GM18499 (cell line): ENCODE measurements around the gene EVPLL.
"Not testable (repeated sequence)": the region's sequence is repeated elsewhere in the genome, so short reads cannot be mapped to it uniquely, and the experiment has no call there.

Experiments used
- ATAC-seq: cut with Tn5 transposase; IDR thresholded peaks from one replicate; pipeline ENCODE4 v1.9.1; 2021; ENCODE audit warnings: moderate number of reproducible peaks; ENCODE audit not compliant: insufficient read depth, unreplicated experiment

EVPLL gene

GRCh38 chr17:18377437-18378204, at the start of gene EVPLL:
Gene EVPLL (plus strand): TSS chr17:18377778. CDS start chr17:18380938, 3,160 bp downstream.
- no peak for ATAC-seq

- ATAC-seq, result no peak
Measured at GRCh38 chr17:18328643-18329204, 48.9 kb upstream of the EVPLL start.

GRCh38 chr17:18331879-18332278, 45.7 kb upstream of the EVPLL start:
- ATAC-seq, result no peak

- no peak for ATAC-seq
Measured at GRCh38 chr17:18332909-18333489, 44.6 kb upstream of the EVPLL start.

- not testable (repeated sequence) for ATAC-seq
Measured at GRCh38 chr17:18338158-18338557, 39.4 kb upstream of the EVPLL start.

GRCh38 chr17:18339933-18340332, 37.6 kb upstream of the EVPLL start:
- ATAC-seq, result no peak

- ATAC-seq, result no peak
Measured at GRCh38 chr17:18344021-18344420, 33.6 kb upstream of the EVPLL start.

GRCh38 chr17:18353541-18353940, 24.0 kb upstream of the EVPLL start:
- ATAC-seq, result no peak

GRCh38 chr17:18356624-18357023, 21.0 kb upstream of the EVPLL start:
- no peak for ATAC-seq

- no peak for ATAC-seq
Measured at GRCh38 chr17:18360518-18360917, 17.1 kb upstream of the EVPLL start.

- ATAC-seq, result no peak
Measured at GRCh38 chr17:18361837-18362697, 15.5 kb upstream of the EVPLL start.

- ATAC-seq, result no peak
Measured at GRCh38 chr17:18362698-18363100, 14.9 kb upstream of the EVPLL start.

GRCh38 chr17:18363101-18364049, 14.2 kb upstream of the EVPLL start, which contains the start of gene SHMT1:
Gene SHMT1 (minus strand): TSS chr17:18363550. CDS start chr17:18355981, 7,569 bp downstream.
- ATAC-seq, result peak; percentile 85

- no peak for ATAC-seq
Measured at GRCh38 chr17:18364166-18364565, 13.4 kb upstream of the EVPLL start.

- no peak for ATAC-seq
Measured at GRCh38 chr17:18368946-18369345, 8.6 kb upstream of the EVPLL start.

- no peak for ATAC-seq
Measured at GRCh38 chr17:18370761-18371160, 6.8 kb upstream of the EVPLL start.

- no peak for ATAC-seq
Measured at GRCh38 chr17:18371455-18371854, 6.1 kb upstream of the EVPLL start.

GRCh38 chr17:18373181-18373580, 4.4 kb upstream of the EVPLL start:
- not testable (repeated sequence) for ATAC-seq

- ATAC-seq, result no peak
Measured at GRCh38 chr17:18374216-18374615, 3.4 kb upstream of the EVPLL start.

GRCh38 chr17:18378205-18378505, 577 bp downstream of the EVPLL start:
- no peak for ATAC-seq
